ENCODE results near the gene KRAS.

KRAS gene

DNA sequence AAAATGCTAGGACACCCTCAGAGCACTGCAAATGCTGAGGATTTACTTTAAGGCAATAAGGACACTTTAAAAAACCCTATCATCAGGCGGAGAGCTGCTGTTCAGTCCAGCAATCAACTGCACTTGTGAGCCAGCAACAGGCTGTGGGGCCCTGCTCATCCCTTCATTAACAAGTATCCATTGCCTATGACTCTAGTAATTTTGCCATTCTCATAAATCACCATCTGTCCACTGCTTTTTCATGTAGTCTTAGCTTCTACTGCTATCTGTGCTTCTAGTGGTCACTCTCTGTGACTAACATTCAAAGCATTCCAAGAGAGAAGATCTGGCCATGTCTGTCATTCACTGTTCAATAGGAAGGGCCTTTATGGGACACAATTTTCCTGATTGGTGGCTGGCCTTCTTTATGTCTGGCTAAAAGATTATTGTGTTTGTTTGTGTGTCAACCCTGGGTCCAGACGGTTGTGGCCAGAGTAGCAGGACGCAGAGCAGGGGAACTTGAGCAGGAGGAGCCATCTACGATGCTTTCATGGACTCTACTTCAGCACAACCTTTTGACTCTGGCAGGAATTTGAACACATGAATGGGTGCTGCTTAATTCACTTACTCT, 3.6 kb upstream of the KRAS start:
- peak; percentile 45 for DNase-seq

DNA sequence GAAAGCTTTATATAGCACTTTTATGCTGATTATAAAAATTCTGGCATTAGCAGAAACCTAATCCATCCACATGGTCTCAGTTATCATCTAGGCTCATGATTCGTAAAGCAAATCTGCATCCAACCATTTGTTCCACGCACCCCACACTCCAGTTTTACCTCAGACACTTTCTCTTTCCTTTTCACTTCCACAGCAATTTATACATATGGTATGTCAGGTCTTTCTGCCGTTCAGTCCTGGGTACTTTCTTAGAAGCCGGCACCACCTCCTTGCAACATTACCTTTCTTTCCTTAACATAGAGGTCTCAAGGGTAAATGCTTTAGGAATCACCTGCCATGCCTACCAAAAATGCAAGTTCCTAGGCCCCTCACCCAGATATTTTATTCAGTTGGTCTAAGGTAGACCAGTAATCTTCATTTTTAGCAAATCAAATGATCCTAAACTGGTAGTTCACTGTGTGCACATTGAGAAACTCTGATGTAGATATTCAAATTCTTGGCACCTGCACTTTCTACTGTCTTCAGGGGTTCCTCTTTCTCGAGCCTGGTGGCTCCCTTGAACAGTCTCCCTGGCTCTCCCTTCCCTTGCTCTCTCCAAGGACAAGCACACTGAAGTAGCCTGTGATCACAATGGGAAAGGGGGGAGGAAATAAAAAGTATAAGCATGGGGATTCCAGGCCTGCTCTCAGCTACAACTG, 2.8 kb upstream of the KRAS start:
- DNase-seq = no peak

DNA sequence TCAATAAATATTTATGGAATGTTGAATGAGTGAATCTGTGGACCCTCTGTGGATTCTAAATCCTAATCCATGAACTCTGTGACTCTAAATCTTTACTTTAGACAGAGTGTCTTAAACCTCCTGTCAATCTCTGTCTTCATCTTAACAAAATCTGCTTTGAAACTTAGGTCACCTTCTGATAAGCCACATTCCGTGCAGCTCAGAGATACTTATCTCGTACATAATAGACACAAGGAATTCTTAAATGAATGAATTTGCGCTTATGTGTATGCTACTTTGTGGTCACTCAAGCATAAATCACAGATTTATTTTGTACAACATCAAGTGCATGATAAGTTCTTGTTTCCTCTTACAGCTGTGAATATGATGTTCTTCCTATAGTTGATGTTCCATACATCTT, 2.2 kb upstream of the KRAS start:
- DNase-seq = no peak

DNA sequence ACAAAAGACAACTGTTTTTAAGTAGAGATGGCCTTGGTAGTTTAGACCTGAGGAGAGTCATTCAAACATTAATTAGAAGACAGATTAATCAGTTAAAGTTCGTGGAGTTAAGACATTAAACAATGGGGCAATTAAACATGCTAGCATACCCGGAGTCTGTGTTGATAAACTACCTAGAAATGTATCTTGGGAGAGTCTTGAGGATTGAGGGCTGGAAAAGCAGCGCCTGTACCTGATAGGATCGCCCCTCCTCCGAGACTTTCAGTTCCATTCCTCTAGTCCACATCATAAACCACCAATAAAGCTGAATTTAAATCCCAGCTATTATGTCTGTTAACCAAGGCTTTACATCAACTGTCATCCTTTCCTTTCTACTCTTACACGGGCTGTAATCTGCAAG, 1.0 kb upstream of the KRAS start:
- DNase-seq = no peak

DNA sequence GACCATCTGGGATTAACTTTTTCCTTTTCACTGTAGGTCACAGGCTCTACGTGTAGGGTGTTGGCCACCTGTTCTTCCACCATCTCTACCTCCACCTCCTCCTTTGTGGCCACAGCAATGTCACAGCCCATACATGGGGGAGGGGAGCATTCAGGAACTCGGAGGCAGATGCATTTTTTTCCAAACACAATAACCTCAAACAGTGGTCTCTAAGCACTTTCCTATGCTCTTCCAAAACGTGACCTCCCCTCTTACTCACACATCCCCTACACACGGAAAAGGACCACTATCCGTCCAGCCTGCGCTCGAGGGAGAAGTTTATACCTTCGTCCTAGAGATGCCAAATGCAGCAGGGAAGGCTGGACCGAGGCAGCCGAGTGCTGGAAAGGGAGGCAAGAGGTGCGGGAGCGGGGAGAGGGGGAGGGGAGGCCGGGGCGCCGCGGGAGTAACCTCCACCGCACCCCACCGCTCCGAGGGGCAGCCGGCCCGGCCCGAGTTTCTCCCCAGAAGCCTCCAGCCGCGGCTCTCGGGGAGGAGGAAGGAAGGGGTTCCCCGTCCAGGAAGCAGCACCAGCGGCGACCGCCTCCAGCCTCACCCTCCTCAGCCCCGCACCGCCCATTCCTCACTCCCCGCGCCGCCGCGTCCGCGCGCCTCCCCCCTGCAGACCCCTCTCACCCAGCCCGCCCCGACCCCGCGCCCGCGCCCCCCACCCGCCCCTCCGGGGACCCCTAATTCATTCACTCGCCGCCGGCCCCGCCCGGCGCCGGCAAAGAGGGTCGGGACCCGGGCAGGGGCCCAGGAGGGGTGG, 594 bp downstream of the KRAS start:
- DNase-seq = peak; percentile 33

DNA sequence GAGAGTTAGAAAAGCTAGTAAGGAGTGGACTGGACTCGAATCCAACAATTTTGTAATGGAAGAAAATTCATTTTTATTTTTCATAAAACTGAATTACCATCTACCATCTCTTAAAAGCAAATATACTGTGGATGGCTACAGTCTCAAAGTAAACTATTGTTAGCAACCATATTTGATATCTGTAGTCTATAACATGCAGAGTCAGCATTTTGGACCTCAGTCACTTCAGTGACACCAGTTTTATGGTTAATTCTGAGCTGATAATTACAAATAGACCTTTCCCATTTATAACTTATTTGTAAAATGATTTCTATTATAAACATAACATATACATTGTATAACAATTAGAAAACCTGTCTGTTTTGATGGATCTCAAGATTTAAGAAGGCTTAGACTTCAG, 2.0 kb downstream of the KRAS start:
- no peak for DNase-seq

DNA sequence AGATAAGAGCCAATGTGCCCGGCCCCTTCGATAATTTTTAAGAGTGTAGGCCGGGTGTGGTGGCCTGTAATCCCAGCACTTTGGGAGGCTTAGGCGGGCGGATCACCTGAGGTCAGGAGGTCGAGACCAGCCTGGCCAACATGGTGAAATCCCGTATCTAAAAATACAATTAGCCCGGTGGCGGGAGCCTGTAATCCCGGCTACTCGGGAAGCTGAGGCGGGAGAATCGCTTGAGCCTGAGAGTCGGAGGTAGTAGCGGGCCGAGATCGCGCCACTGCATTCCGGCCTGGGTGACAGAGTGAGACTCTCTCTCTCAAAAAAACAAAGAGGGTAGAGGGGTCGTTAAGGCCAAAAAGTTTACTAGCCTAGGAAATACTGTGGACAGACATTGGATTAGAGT, 2.6 kb downstream of the KRAS start:
- DNase-seq = no peak

DNA sequence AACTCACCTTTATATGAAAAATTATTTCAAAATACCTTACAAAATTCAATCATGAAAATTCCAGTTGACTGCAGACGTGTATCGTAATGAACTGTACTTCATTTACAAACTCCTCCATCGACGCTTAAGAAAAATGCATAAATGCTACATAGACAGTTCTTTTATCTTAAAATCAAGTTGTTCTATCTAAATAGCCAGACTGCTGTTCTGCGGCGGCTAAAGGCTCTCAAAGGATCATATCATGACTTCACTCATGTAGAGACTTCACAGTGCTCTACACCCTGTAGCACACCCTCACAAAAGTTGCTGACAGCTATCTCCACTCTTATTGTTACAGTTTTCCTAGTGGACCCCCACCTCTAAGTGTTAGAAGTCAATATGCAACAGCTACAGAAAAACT, 5.2 kb downstream of the KRAS start:
- DNase-seq = no peak

DNA sequence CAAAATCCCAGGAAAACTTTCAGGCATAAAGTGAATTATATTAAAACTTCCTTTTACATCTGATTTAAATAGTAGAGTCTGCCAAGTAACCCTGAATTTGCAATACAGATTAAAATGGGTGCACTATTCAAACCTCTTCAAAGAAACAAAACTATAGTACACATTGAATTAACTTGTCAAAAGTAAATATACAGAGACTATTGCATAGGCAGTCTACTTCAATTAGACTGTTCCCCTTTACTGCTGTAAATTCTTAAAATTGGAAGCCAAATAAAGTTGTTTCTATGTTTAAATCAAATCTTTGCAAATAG, 7.1 kb downstream of the KRAS start:
- DNase-seq = no peak

DNA sequence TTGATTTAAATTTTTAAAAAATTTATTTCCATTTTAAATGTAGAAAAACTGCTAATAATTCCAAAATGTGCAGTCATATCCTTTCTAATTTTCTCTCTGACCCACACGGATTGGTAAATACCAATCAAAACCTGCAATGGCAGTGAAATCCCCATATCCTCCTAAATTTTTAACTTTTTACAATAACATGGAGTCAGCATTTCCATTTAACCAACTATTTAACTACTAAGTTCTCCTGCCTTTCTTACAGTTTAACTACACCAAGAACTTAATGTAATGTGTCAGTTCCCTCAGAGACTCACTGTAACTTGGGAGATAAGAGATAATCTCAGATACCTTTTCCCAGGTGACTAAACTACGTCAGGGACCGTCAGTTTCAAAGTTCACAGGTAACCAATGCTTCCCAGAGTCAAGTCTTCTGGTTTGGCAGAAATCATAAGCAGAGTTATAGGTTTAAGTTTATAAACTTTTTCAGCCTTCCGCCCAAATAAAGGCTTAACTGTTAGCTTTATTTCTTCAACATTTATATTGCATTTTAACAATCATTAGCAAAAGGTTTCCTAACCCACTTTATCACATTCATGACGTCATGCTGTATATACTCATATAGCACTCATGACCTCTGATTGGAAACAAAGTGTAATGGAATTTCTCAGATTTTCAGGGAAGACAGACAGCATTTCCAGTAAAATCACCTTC, 7.6 kb downstream of the KRAS start:
- DNase-seq = no peak

DNA sequence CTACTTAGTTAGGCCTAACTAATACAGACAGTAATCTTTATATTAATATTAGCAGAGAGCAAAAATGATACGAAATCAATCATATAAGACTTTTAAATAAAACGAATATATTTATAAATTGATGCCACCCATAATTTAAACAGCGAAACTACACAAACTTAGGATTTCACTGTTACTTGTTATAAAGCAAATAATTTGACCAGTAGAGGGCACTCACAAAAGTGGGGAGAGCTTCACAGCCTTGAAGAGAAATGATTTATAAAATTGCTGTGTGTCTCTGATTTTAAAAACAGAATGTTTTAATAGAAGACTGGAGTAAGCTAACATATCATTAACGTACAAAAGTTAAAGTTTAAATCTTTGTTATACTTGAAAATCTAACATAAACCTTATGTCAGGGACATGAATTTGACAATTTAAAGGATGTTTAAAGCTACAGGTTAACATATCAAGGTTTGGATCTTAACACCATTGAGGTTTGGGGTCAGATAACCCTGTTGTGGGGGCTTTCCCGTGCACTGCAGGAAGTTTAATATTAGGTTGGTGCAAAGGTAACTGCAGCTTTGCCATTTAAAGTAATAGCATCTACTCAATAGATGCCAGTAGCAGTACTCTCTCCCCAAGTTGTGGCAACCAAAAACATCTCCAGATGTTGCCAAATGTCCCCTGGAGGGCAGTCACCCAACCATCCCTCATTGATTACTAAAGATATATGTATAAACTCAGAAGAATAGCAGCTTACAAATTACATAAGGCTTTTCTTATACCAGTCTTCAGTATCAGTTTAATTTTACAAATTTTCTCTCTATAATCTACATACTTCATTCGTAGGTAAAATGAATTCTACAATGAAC, 9.3 kb downstream of the KRAS start:
- peak; percentile 34 for DNase-seq

DNA sequence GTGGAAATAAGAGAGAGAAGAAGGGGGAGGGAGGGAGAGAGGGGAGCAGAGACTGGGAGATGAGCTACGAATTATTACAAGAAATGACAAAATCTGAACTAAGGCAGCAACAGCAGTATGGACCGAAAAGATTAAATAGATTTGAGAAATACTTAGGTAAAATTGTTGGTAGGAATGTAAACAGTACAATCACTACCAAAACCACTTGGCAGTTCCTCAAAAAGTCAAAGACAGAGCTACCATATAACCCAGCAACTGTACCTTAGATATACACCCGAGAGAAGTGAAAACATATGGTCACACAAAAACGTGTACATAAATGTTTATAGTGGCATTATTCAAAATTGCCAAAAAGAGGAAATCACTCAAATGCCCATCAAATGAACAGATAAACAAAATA, 14.1 kb downstream of the KRAS start:
- DNase-seq = no peak

DNA sequence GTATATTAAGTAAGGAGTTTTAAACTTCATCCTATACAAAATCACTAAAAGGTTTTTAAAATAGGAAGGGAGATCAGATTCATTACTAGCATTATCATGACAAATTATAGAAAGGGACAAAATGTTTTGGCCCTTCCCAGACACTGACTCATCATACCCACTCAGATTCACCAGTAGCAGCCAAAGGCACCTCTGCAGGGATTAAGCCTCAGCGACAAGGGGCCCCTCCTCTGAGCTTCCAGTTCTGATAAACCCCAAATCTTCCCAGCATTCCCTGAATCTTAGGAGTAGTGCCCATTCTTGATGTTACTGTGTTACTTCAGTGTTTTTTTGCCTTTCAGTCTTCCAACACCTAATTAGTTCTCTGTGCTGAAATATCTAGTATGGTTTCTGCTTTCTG, 14.5 kb downstream of the KRAS start:
- DNase-seq = no peak

DNA sequence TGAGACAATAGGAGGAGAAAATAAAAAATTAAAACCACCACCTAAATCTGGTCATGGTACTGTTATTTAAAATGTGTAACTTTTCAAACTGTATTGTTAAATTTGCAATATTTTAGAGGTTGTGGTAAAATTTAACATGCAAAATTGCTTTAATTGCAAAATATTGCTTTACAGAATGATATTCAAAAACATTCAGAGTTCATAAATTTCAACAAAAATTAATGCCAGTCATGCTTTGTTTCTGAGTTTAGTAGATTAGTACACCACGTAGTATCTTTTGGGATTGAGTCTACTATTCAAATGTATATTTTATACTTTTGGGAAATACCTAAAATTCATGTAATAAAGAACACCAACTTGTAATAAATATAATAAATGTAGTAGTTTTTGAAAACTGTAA, 37.4 kb downstream of the KRAS start:
- DNase-seq = no peak

DNA sequence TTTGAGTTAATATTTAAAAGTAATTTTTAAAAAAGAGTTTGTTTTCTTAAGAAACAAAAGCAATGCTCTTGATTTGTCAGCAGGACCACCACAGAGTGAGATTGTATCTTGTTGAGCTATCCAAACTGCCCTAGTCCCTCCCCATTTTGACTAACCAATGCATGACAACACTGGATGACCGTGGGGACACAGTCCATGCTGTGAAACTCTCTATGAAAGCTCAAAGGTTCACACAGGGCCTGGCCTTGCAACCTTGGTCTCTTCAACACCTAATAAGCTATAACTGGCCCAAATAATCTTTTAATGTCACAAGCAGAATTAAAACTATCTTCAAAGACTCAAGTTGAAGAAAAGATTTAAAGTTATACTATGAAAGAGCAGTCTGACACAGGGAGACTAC, 42.2 kb downstream of the KRAS start:
- DNase-seq = no peak

DNA sequence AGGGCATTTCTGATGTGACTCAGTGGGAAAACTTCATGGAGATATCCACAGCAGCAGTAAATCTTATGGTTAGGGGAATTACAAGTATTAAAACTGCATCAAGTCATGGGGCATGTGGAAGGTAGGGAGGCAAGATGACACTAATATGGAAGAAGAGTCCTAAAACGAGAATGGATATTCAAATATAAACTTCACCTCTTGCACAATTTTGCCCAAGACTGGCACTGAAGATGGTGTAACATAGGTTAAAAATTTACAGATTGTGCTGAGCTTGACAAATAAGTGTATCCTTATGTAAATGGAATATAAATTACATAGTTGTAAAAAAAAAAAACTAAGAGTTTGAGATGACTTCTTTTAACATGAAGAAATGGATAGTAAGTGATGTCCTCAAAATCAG, 42.9 kb downstream of the KRAS start:
- no peak for DNase-seq

DNA sequence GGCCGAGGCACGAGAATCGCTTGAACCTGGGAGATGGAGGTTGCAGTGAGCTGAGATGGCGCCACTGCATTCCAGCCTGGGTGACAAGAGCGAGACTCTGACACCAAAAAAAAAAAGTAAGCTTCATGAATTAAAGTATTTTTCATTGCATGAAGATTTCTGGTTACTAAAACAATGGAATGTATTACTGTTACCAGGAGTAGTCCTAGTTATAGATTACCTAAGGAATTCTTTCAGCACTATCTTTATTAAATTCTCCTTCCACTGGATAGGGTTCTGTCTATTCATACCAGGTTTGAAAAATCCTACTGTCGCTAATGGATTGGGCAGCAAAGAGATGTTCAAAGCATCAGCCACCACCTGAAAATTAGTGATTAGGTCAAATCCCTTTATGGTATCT, 43.3 kb downstream of the KRAS start:
- no peak for DNase-seq

DNA sequence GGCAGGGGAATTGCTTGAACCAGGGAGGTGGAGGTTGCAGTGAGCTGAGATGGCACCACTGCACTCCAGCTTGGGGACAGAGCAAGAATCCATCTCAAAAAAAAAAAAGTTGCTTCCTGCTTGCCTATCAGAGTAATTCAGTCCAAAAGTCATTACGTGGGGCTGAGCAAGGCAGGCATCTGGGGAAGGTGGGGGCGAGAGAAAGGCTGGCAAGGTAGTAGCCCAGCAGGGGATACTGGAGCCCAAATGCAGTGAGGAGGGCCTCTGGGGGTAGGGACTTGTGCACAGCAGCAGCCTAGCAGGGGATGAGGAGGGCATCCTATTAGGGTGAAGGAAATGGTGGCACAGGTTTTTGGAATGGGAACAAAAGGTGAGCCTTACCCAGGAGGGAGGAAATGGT, 48.6 kb downstream of the KRAS start:
- DNase-seq = no peak

DNA sequence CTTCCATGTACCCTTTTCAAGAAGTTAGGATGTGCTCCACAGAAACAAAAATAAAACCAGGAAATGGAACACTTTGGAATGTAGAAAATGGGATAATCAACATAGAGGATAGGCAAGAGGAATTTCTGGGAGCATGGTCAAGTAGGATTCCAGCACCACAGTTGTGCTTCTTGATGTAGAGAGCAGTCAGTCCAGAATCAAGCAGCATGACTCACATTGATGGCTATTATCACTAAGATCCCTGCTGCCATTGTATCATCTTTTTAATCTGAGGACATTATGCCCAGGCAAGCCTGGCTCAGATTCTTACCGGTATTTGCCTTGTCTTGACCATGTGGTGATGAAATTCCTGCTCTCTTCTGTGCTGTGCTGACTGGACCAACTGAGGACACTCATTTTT, 50.0 kb downstream of the KRAS start:
- peak; percentile 25 for DNase-seq

DNA sequence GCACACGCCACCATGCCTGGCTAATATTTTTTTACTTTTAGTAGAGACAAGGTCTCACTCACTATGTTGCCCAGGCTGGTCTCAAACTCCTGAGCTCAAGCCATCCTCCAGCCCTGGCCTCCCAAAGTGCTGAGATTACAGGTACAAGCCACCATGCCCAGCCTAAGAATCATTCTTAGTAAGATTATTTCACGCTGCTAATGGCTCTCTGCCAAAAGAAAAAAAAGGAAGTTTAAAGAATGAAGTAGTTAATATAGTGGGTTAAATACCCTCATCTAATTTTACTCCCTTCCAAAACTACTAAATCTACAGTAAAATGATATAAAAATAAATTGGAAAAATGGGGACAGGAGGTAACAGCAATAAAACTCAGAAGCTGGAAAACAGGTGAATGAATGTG, 53.1 kb downstream of the KRAS start:
- no peak for DNase-seq

DNA sequence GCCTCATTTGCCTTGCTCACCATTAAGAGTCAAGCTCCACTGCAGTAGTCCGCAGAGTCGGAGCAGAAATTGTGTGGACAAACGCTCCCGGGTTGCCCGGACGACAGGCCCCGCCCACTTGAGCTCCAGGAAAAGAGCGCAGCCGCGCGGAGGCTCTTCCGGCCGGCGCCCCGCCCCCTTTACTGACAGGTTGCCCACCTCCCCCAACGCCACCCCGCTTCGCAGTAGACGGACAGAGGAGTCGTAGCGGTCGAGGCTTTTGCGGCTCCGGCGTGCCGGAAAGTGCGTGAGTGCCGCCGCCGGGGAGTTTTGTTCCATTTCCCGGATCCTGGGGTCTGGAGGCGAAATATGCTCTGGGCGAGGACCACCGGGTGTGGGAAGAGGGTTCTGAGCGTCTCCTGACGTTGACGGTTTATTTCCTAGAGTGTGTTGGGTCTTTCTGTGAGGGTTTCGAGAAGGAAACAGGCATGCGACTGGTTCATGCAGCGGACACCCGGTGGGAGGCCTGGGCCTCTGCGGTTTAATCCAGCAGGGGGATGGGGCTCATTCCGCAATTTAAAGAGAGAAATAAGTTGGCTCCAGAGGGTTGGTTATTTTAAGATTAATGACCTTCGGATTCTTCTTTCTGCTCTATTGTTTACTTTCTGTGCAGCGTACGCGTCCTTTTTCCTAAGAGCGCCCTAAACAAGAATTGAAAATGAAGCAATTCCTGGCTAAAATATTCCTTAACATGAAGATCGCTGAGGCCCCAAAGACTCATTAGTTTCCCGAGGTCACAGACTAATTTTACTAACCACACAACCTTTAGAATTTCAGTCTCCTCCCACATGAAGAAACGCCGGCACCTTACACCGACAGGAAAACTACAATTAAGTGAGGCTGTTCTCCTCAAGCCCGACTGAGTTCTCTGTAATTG, 55.4 kb downstream of the KRAS start, which contains the start of the genes DNAI7 and ETFRF1:
Gene DNAI7, minus strand, starts transcription at position 105 of the 916 bp plus-strand sequence. Its CDS starts 82 bp downstream, at position 23.
Gene ETFRF1, plus strand, starts transcription at position 182 of the 916 bp plus-strand sequence. CDS start 8,720 bp downstream, outside the sequence.
- peak; percentile 98 for DNase-seq

DNA sequence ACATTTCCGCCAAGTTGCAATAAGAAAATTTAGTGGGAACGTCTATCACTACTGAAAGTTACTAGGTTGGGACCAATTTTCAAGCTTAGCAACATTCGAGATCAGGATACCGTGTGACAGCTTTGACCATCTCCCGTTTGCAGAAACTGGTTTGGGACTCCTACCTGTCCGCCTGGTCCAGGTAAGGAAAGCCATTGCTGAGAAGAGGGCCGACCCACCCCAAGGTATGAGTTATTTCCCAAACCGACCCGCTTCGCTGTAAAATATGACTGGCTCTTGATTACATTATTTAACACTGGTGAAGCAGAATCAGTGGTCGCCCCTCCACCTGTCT, 56.0 kb downstream of the KRAS start:
- no peak for DNase-seq
